G401.6 (cell line): Measurements from ENCODE around the gene GPR157.
"Not testable (repeated sequence)": the region's sequence is repeated elsewhere in the genome, so short reads cannot be mapped to it uniquely, and the experiment has no call there.

Experiments used
- FAIRE-seq: peaks from 2 replicates; lab custom pipeline; 2012; peaks lifted over from hg19 to GRCh38; lab: Jason Lieb, UNC

GPR157 gene

DNA sequence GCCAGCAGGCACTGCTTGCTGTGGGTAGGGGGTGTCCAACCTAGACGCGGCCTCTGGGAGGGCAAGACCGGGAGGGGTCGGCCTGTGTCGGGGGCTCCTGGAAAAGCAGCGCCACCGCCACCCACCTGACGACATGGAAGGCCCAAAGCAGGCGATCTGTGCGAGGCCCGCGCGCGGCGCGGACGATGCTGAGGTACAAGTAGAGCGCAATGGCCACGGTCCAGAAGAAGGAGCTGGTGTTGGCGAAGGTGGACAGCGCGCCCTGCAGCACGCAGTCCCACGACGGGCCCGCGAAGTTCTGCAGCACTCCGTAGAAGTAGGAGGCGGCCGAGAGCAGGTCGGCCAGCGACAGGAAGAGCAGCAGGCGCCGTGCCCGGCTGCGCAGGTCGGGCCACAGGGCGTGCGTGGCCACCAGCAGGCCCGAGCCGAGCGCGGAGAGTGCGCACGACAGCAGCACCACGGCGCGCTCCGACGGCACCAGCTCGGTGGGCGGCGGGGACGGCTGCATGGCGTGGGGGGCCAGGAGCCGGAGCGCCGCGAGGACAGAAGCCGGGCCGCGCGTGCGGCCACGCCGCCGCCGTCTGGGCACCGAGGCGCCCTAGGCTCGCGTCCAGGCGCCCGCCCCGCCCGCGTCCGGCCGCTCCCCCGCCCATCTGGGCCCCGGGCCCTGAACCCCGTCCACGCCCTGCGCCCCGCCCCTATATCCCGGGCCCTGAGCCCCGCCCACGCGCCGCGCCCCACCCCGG lies at the start of gene GPR157:
GPR157 (minus strand) TSS at position 583 of the 746 bp plus-strand sequence; CDS start at position 508, 75 bp downstream.
- FAIRE-seq = no peak

DNA sequence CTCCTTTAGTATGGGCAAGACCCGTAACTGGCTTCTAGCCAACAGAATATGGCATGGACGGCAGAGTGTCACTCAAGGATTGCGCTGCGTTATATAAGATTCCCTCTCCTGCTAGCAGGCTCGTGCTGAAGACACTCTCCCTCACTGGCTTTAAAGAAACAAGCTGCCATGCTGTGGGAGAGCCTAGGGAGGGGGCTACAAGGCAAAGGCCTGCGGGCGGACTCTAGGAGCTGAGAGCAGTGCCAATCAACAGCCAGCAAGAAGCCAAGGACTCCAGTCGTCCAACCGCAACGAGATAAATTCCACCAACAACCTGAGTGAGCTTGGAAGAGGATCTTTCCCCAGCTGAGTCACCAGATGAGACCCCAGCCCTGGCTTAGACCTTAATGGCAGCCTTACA lies 45.9 kb upstream of the GPR157 start:
- FAIRE-seq = no peak

DNA sequence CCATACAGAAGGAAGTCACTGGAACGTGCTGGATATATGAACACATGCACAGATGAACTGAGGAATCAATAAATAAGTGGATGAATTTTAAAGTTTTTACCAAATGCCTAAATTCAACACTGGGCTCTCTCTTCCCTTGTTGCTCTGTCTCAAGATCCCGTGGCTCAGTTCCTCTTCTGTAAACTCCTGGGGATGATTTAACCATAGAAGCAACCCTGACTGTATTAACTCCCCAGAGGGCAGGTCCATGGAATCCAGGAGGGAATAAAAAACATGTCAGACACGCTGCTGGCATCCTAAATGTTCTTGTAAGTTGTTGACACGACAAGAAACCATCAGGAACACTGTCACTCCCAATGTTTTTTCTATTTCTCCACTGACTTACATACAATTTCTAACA lies 45.3 kb upstream of the GPR157 start:
- FAIRE-seq = no peak

DNA sequence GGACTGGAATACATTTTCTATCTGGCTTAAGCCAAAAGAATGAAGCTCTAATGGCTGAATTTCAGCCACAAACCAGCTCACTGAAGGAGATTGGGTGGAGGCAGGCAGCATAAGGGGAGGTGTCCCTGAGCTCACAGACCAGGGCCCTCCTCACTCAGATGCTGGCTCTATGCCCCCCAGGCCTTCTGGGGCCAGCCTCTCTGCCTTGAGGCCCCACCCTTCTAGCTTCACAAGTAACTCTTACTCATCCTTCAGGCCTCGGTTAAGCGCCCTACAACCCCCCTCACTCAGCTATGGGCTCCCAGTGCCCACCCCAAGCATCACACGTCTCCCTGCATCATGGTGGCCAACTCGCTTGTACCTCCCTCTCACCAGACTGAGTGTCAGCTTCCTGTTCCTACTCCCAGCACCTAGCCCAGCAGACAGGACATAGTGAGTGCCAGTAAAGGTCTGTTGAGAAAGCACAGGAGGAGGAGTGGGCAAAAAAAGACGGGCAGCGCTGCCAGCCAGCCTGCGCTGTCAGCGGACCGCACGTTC lies 40.8 kb upstream of the GPR157 start:
- no peak for FAIRE-seq

DNA sequence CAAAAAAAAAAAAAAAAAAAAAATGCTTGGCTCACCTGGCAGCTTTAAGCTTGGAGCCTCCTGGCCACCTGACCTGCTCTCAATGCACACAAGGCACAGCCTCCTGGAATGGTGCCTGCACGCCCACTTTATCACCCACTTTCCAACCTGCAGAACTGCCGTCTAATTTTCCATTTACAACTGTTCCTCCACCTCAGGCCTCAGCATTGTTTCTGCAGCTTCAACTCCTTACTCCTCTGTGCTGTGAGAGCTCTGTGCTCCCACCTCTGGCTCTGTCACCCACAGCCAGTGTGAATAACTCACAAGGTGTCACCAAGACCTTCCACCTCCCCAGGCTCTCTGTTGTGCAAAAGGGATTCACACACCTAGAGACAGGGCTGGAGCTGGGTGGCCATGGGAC lies 38.7 kb upstream of the GPR157 start:
- FAIRE-seq = no peak

DNA sequence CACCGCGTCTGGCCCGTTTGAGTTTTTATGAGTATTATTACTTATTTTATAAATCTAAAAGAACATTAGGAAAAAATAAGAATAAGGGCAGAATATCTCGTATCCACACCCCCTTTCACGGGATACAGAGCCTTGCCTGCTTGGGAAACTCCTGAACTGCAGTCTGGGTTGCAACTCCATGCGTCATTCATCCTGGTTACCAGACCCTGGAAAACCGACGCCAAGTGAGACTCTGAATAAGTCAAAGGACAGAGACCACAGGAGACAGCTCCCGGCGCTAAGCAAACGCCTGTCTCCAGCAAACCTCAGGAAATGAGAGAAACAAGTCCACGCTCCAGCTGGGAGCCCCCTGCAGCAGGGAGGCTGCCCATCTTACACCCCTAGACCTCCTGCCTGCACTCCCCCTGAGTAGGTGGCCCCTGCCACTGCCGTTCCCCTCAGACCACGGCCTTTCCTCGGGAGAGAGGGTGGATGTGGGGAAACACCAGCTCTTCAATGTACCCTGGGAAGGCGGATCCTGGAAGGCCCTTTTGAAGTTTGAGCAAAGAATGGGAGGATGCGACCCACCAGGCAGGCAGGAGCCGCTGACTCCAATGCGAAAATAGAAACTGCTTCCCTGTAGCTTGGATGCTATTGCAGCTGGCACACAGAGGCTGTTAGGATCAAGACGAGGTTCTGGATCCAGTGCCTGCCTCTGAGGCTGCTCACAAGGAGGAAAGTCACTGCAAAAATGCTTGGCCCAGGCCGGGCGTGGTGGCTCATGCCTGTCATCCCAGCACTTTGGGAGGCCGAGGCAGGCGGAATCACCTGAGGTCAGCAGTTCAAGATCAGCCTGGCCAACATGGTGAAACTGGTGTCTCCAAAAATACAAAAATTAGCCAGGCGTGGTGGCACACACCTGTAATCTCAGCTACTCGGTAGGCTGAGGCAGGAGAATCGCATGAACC lies 37.7 kb upstream of the GPR157 start:
- no peak for FAIRE-seq

- no peak for FAIRE-seq
Measured at GRCh38 chr1:9165396-9165795, 36.5 kb upstream of the GPR157 start.

- FAIRE-seq = no peak
Measured at GRCh38 chr1:9164919-9165318, 36.0 kb upstream of the GPR157 start.

DNA sequence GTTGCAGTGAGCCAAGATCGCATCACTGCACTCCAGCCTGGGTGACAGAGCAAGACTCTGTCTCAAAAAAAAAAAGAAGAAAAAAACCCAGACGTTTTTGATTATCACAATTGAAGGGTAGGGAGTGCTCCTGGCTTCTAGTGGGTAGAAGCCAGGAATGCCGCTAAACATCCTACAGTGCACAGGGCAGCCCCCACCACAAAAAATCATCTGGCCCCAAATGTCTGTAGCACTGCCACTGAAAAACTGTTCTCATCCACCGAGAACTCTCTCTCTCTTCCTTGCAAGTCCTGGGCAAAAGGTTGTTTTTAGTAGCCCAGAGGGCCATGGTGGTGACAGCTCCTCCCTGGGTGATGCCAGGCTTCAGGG lies 35.6 kb upstream of the GPR157 start:
- FAIRE-seq = no peak

GRCh38 chr1:9161963-9162362 lies 33.1 kb upstream of the GPR157 start:
- FAIRE-seq = no peak

- FAIRE-seq = no peak
Measured at GRCh38 chr1:9161342-9161741, 32.4 kb upstream of the GPR157 start.

- FAIRE-seq = no peak
Measured at GRCh38 chr1:9160079-9160717, 31.3 kb upstream of the GPR157 start.

- FAIRE-seq = no peak
Measured at GRCh38 chr1:9155879-9156278, 27.0 kb upstream of the GPR157 start.

DNA sequence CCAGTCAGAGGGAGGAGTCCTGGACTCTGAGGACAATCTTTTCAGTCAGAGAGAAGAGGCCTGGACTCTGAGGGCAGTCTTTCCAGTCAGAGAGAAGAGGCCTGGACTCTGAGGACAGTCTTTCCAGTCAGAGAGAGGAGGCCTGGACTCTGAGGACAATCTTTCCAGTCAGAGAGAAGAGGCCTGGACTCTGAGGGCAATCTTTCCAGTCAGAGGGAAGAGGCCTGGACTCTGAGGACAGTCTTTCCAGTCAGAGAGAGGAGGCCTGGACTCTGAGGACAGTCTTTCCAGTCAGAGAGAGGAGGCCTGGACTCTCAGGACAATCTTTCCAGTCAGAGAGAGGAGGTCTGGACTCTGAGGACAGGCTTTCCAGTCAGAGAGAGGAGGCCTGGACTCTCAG lies 26.5 kb upstream of the GPR157 start:
- FAIRE-seq = not testable (repeated sequence)

- FAIRE-seq = no peak
Measured at GRCh38 chr1:9153152-9153551, 24.2 kb upstream of the GPR157 start.

DNA sequence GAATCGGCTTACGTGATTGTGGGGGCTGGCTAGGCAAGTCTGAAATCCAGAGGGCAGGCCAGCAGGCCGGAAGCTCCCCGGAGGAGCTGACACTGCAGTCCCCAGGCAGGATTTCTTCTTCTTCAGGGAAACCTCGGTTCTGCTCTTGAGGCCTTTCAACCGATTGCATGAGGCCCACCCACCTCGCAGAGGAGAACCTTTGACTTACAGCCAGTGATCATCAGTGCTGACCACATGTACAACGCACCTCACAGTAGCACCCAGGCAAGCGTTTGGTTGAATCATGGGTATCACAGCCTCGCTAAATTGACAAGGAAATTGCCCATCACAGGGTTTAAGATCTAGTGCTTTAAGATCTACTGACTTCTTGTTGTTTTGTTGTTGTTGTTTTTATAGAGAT lies 23.6 kb upstream of the GPR157 start:
- FAIRE-seq = no peak

GRCh38 chr1:9151328-9151860 lies 22.5 kb upstream of the GPR157 start:
- FAIRE-seq = no peak

DNA sequence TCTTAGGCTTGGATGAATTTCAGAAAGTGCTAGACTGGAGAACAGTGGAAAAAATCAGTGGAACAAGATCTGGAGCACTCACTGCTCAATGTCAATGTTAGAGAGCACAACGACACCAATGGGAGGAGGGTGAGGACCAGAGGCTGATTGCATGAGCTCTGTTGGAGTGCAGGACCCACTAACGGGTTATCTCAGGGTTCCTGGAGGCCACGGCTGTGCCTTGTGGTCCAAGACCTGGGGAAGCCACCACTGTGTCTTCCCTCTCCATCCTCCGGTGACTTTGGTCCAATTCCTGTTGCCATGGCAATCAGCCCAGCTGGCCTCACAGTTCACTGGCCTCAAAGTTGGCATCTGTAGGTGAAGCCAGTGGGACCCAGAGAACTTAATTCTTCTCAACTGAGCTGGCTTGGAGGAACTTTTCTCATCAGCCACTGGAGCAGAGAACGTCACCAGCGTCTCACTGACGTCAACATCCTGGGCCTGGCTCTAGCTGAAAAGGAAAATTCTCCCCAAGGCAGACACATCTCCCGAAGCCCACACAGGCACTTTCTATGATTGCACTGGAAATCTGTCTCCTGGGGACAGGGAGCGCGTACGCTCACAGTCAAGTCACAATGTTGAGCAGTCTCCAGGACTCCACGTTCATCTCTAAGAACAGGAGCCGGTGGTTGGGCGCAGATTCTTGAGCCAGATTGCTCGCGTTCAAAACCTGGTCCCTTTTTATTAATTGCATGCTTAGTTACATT lies 21.9 kb upstream of the GPR157 start:
- no peak for FAIRE-seq

DNA sequence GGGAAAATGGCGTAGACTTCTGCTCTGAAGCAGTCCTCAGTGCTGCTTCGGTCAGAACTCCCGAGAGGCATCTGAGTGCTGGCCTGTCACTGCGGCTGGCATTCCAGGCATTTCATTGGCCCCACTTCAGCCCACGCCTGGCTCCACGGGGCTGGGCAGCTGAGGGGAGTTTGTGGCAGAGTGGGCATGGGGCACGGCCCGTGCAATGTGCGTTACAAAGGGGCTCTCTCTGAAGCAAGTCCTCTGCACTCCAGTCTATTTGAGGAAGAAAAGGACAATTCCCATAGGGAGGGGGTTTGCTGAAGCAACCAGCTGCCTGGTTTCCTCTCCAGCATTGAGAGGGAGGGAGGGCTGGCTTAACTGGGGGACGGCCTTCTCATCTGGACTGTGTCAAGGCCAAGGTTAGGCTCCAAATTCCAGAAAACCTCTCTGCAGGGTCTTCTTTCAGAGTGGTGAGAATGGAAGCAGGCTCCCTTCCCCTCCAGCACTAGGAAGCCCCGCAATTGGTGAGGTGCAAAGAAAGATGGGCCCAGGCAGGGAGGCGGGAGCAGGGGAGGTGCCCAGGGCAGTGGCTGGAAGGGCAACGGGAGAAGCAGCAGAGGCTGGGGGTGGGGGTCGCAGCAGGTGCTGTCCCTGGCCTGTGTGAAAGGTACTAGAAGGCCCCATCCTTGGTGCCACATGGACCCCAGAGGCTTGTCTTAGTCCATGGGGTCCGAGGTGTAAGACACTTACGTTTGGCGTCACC lies 21.1 kb upstream of the GPR157 start:
- FAIRE-seq = no peak

DNA sequence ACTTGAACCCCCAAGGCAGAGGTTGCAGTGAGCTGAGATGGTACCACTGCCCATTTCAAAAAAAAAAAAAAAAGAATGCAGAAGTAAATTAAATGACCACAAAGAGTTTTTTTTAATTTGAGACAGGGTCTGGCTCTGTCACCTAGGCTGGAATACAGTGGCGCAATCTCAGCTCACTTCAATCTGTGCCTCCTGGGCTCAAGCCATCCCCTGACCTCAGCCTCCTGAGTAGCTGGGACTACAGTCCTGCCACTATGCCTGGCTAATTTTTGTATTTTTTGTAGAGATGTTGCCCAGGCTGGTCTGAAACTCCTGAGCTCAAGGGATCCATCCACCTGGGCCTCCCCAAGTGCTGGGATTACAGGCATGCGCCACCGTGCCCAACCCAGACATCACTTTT lies 20.2 kb upstream of the GPR157 start:
- no peak for FAIRE-seq

DNA sequence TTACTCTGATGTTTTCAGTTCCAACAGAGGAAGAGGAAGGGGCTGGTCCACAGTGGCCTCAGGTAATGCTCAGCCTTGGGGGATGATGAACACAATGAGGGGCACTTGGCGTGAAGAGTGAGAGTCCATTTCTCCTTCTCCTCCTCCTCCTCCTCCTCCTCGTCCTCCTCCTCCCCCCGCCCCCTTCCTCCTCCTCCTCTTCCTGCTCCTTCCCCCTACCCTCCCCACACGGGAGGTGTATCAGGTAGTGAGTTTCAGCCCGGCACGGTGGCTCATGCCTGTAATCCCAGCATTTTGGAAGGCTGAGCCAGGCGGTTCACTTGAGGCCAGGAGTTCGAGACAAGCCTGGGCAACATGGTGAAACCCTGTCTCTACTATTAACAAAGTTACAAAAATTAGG lies 17.3 kb upstream of the GPR157 start:
- no peak for FAIRE-seq
